Activated CD4-positive, alpha-beta T cell treated with anti-CD3 and anti-CD28 coated beads, Interleukin-2, Interleukin-4, amounts not matched to agents 100 ng/mL and 50 ng/mL, durations not matched to agents 16 hours and 8 hours (primary cell): Measurements from ENCODE around the gene SORT1.
"Not testable (repeated sequence)": the region's sequence is repeated elsewhere in the genome, so short reads cannot be mapped to it uniquely, and the experiment has no call there.

ENCODE experiments used
- DNase-seq: peaks from one replicate; pipeline ENCODE4 v3.0.0-alpha.2; 2020; ENCODE audit warnings: low spot score

The SORT1 gene

DNA sequence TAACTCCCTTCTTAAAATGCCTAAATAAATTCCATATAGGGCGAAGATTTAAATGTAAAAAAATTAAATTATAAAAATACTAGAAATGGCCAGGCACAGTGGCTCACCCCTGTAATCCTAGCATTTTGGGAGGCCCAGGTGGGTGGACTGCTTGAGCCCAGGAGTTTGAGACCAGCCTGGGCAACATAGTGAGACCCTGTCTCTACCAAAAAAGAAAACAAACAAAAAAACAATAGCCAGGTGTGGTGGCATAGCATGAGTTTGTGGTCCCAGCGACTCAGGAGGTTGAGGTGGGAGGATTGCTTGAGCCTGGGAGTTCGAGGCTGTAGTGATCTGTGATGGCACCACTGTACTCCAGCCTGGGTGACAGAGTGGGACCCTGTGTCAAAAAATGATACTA is 17.8 kb downstream of the SORT1 start:
- no peak for DNase-seq

- no peak for DNase-seq
Observed at GRCh38 chr1:109379422-109379821, 18.3 kb downstream of the SORT1 start.

- no peak for DNase-seq
Observed at GRCh38 chr1:109377698-109378097, 20.0 kb downstream of the SORT1 start.

DNA sequence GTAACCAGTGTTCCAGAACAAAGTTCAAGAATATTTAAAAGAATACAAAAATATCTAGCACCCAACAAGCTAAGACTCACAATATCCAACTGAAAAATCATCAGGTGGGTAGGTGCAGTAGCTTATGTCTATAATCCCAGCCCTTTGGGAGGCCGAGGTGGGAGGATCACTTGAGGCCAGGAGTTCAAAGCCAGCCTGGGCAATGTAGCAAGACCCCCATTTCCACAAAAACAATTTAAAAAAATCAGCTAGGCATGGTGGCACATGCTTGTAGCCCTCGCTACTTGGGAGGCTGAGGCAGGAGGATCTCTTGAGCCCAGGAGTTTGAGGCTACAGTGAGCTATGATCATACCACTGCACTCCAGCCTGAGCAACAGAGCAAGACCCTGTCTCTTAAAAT is 24.0 kb downstream of the SORT1 start:
- not testable (repeated sequence) for DNase-seq

DNA sequence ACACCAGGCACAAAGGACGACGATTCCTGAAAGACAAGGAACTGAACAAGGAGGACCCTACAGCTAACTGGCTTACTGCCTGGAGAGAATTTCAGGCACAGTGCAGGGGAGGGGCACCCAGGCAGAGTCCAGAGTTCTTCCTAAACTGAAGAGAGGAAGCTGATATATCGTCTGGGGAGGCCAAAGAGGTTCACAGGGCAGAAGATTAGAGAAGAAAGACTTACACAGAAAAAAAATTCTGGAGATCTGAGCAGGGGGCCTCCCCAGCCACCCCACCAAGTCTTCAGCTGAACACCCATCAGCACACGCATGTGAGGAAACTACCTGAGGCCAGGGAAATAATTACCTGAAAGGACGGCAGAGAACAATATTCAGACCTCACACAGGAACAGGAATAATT is 24.6 kb downstream of the SORT1 start:
- no peak for DNase-seq

DNA sequence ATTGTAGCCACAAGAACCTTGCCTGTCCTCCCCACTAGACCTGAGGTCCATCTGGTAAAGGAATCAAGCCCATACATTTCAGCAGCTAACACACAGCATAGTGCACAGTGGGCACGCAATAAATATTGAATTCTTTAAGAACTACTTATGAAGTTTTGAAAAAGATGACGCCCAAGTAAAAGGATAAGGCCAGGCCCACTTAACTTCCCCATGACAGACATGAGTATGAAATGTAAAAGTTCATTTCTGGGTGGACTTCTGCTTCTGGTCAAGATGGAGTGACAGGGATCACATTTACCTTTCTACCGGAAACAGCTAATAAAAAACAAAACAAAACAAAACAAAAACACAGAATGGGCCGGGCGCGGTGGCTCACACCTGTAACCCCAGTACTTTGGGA is 25.4 kb downstream of the SORT1 start:
- DNase-seq = no peak

DNA sequence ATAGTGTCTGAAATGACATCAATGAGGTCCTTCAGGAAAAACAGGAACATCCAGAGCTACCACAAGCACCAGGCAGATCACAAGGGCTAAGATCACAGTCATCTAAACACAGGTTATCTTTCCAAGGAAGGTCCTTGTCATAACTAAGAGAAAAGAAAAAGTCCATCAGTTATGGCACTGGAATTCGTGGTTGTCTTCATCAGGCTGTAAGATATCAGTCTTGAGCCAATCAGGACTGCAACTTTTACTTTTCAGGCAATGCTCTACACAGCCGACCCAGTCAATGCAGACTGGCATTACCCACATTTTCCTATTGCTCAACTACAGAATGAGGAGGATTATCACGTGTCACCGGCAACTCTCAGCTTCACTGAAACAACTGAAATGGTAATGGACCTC is 26.4 kb downstream of the SORT1 start:
- DNase-seq = peak; percentile 55

DNA sequence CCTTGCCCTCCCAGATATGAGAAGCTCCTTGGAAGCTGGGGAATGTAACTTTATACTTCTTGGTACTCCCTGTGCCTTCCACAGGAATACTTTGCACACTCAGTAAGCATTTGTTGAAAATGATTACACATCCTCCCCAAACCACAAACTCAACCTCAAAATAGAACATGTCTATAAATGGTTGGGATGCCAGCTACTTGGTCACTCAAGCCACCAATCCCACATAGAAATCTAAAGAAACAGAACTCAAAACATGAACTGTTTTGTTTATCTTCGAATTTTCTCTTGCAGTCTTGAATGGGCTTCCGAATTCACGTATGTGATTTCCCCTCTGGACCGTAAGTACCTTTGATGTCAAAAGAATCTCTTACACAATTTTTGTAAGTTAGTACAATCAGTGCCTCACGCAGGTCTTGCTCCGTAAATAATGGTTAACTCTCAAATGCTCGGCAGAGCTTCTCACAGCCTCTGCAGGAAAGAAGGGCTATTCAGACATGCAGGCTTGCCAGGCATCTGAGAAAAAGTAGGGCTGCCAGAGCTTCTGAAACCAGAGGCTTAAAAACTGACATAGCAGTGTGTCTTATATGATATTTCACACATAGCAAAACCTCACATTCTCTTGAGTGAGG is 26.9 kb downstream of the SORT1 start:
- peak; percentile 52 for DNase-seq

GRCh38 chr1:109369167-109369746 is 28.5 kb downstream of the SORT1 start:
- DNase-seq = no peak

DNA sequence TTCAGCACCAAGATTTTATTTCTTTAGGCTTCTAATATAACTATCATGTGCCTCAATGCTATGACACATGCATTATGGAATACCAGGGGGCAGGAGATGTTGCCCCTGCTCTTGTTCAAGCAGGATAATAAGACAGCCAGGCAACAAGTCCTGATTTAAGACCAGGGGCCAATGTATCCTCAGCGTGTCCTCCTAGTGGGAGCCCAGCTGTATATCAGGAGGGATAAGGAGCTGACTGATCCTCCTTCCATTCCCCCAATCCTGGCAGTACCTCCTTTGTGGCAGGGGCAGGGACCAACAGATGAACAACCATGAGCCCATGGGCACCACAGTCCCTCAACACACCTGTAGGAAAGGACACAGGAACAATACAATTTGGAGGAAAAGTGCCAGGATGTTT is 29.3 kb downstream of the SORT1 start:
- no peak for DNase-seq

GRCh38 chr1:109367626-109368025 is 30.1 kb downstream of the SORT1 start:
- DNase-seq = no peak

DNA sequence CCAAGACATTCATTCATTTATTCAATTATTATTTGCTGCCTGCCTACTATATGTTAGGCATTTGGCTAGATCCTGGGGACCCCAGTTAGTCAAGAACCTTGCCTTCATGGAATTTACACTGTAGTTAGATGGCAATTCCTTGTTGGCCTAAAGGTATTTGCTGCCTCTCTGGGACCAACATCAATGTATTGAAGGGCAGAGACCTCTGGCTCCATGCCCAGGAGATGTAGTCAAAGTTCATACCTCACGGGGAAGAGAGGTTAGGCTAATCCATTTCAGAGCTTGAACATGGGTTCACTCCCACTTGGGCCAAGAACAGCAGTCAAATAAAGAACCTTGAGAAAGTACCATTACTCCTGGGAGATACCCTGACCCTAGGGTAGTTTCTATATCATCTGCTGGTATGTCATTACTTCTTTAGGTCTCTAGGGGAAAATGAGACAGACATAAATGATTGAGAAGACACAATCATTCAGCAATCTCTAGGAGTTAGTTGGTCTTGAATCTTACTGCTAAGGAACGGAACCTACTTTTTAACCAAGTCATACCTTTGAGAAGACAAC is 32.0 kb downstream of the SORT1 start:
- no peak for DNase-seq

- no peak for DNase-seq
Observed at GRCh38 chr1:109361649-109362048, 36.1 kb downstream of the SORT1 start.

GRCh38 chr1:109361069-109361468 is 36.6 kb downstream of the SORT1 start:
- no peak for DNase-seq

DNA sequence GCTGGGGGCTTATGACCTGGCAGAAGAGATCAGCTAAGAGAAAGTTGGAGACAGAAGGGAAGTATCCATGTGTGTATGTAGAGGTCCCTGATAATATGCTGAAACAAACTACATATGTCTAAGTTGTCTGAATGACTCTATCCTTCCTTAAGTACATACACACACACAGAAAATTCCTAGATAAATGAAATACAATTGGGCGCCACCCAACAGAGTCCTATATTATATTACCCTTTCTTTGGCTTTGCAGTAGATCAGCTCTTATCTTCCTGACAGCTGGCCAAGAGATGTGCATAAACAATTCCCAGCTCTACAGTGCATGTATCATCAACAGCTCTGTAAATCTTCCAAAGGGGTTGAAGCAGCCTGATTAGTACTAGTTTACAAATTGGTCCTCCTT is 40.1 kb downstream of the SORT1 start:
- no peak for DNase-seq

- no peak for DNase-seq
Observed at GRCh38 chr1:109356915-109357314, 40.8 kb downstream of the SORT1 start.

- no peak for DNase-seq
Observed at GRCh38 chr1:109356505-109356904, 41.2 kb downstream of the SORT1 start.

GRCh38 chr1:109354929-109355328 is 42.8 kb downstream of the SORT1 start:
- no peak for DNase-seq

GRCh38 chr1:109351457-109351856 is 46.3 kb downstream of the SORT1 start:
- DNase-seq = no peak

GRCh38 chr1:109350655-109351054 is 47.1 kb downstream of the SORT1 start:
- no peak for DNase-seq

GRCh38 chr1:109350182-109350581 is 47.5 kb downstream of the SORT1 start:
- no peak for DNase-seq

- DNase-seq = no peak
Observed at GRCh38 chr1:109347511-109347910, 50.2 kb downstream of the SORT1 start.

GRCh38 chr1:109341944-109342930 is 55.5 kb downstream of the SORT1 start:
- no peak for DNase-seq
